Mesendoderm (in vitro differentiated cells): Measurements from ENCODE around the gene TCF4.

Experiments
- DNase-seq: peaks from one replicate; pipeline ENCODE4 v3.0.0; 2013
- H2AK5ac ChIP-seq: 2 replicates; pipeline ENCODE4 v1.6.1; 2013; ENCODE audit warnings: low read length, inconsistent platforms
- H2BK120ac ChIP-seq: 2 replicates; pipeline ENCODE4 v1.6.1; 2013; ENCODE audit warnings: low read depth, mild to moderate bottlenecking, low read length, moderate library complexity, mixed read lengths
- H2BK15ac ChIP-seq: replicated peaks from 2 replicates; pipeline ENCODE4 v1.6.1; 2013; ENCODE audit warnings: low read depth, mild to moderate bottlenecking, moderate library complexity
- H2BK5ac ChIP-seq: 2 replicates; pipeline ENCODE4 v1.6.1; 2013; ENCODE audit warnings: low read length, inconsistent platforms
- H3K18ac ChIP-seq: 2 replicates; pipeline ENCODE4 v1.6.1; 2013; ENCODE audit warnings: mild to moderate bottlenecking, low read length, mixed read lengths
- H3K23ac ChIP-seq: one replicate; pipeline ENCODE4 v1.6.1; 2013; ENCODE audit warnings: low read length
- H3K27ac ChIP-seq: 2 replicates; pipeline ENCODE4 v1.5.1; 2013; ENCODE audit warnings: low read depth, mild to moderate bottlenecking, inconsistent platforms, low read length, moderate library complexity
- H3K27me3 ChIP-seq: 2 replicates; pipeline ENCODE4 v1.6.1; 2013; ENCODE audit warnings: low read length, control low read depth, mild to moderate bottlenecking, inconsistent platforms; ENCODE audit not compliant: insufficient read depth, poor library complexity
- H3K36me3 ChIP-seq: 2 replicates; pipeline ENCODE4 v1.6.1; 2013; ENCODE audit warnings: low read length, inconsistent platforms; ENCODE audit not compliant: control insufficient read depth, insufficient read depth
- H3K4ac ChIP-seq: one replicate; pipeline ENCODE4 v1.6.1; 2013; ENCODE audit warnings: low read depth, mild to moderate bottlenecking, low read length, moderate library complexity
- H3K4me1 ChIP-seq: 2 replicates; pipeline ENCODE4 v1.6.1; 2013; ENCODE audit warnings: low read depth, low read length, inconsistent platforms; ENCODE audit not compliant: control insufficient read depth
- H3K4me2 ChIP-seq: 2 replicates; pipeline ENCODE4 v1.6.1; 2013; ENCODE audit warnings: low read length
- H3K4me3 ChIP-seq: 2 replicates; pipeline ENCODE4 v1.5.1; 2013; ENCODE audit warnings: mild to moderate bottlenecking, low read length
- H3K56ac ChIP-seq: one replicate; pipeline ENCODE4 v1.6.1; 2013; ENCODE audit warnings: low read length
- H3K79me1 ChIP-seq: 2 replicates; pipeline ENCODE4 v1.6.1; 2013; ENCODE audit warnings: low read length, inconsistent platforms
- H3K79me2 ChIP-seq: 2 replicates; pipeline ENCODE4 v1.6.1; 2013; ENCODE audit warnings: mild to moderate bottlenecking, low read length; ENCODE audit not compliant: control insufficient read depth, insufficient read depth
- H3K9ac ChIP-seq: 2 replicates; pipeline ENCODE4 v1.6.1; 2013; ENCODE audit warnings: low read length, inconsistent platforms
- H4K5ac ChIP-seq: one replicate; pipeline ENCODE4 v1.6.1; 2013; ENCODE audit warnings: low read length
- H4K8ac ChIP-seq: one replicate; pipeline ENCODE4 v1.6.1; 2013; ENCODE audit warnings: low read depth, mild to moderate bottlenecking, control low read depth, low read length, moderate library complexity
- WGBS: extraction: QIAGEN DNeasy Blood & Tissue Kit; methylation state at CpG from one replicate; pipeline ENCODE4 v1.1.7; 2013; ENCODE audit warnings: low lambda C conversion rate, missing lambda C conversion rate; ENCODE audit not compliant: insufficient coverage; ENCODE audit errors: extremely low coverage; 5-methylcytosine and 5-hydroxymethylcytosine counted together

Gene TCF4

GRCh38 chr18:55555395-55556027, 32.5 kb downstream of the TCF4 start:
- Histone ChIP-seq H2BK15ac (no peak overlapping the region), H4K5ac (no peak overlapping the region), H3K4me3 (no peak overlapping the region), H3K79me1 (peaks cover 8% of the 10 kb centered on the region), H2BK5ac (no peak overlapping the region), H3K27me3 (no peaks in the 10 kb centered on the region), H4K8ac (no peak overlapping the region), H3K4me2 (no peak overlapping the region), H3K18ac (no peak overlapping the region), H3K23ac (no peak overlapping the region), H2BK120ac (no peak overlapping the region), H2AK5ac (no peak overlapping the region), H3K9ac (no peak overlapping the region), H3K79me2 (peaks cover 31% of the 10 kb centered on the region), H3K27ac (no peak overlapping the region), H3K56ac (no peak overlapping the region), H3K36me3 (peaks cover 2% of the 10 kb centered on the region), H3K4ac (no peak overlapping the region), H3K4me1 (no peaks in the 10 kb centered on the region)
- no peak for DNase-seq
- WGBS, result no CpG with 5 or more reads among the region's 4 CpGs

- Histone ChIP-seq H3K23ac (no peak overlapping the region), H3K4me2 (no peak overlapping the region), H2AK5ac (no peak overlapping the region), H4K5ac (no peak overlapping the region), H4K8ac (no peak overlapping the region), H3K27me3 (no peaks in the 10 kb centered on the region), H3K4ac (no peak overlapping the region), H3K27ac (no peak overlapping the region), H3K18ac (no peak overlapping the region), H3K4me3 (no peak overlapping the region), H3K4me1 (peaks cover 2% of the 10 kb centered on the region), H3K79me1 (peaks cover 13% of the 10 kb centered on the region), H3K36me3 (peaks cover 2% of the 10 kb centered on the region), H3K79me2 (peaks cover 31% of the 10 kb centered on the region), H2BK5ac (no peak overlapping the region), H2BK120ac (no peak overlapping the region), H2BK15ac (no peak overlapping the region), H3K9ac (no peak overlapping the region), H3K56ac (no peak overlapping the region)
- no CpG with 5 or more reads among the region's 11 CpGs for WGBS
- DNase-seq, result no peak
Observed at GRCh38 chr18:55552526-55553189, 35.3 kb downstream of the TCF4 start.

GRCh38 chr18:55551227-55551626, 36.8 kb downstream of the TCF4 start:
- H3K23ac ChIP-seq, result no peak overlapping the region
- H3K18ac ChIP-seq, result no peak overlapping the region
- H3K36me3 ChIP-seq, result peaks cover 2% of the 10 kb centered on the region
- no peak overlapping the region for H3K4me2 ChIP-seq
- no peak overlapping the region for H2BK5ac ChIP-seq
- no peak overlapping the region for H4K8ac ChIP-seq
- H3K56ac ChIP-seq, result no peak overlapping the region
- H3K79me1 ChIP-seq, result peaks cover 13% of the 10 kb centered on the region
- no peak overlapping the region for H3K27ac ChIP-seq
- peaks cover 32% of the 10 kb centered on the region for H3K79me2 ChIP-seq
- no CpG with 5 or more reads among the region's 8 CpGs for WGBS
- H4K5ac ChIP-seq, result no peak overlapping the region
- H3K9ac ChIP-seq, result no peak overlapping the region
- no peak overlapping the region for H2BK120ac ChIP-seq
- H3K4me1 ChIP-seq, result peaks cover 2% of the 10 kb centered on the region
- no peak overlapping the region for H2BK15ac ChIP-seq
- no peak overlapping the region for H3K4me3 ChIP-seq
- no peaks in the 10 kb centered on the region for H3K27me3 ChIP-seq
- no peak overlapping the region for H3K4ac ChIP-seq
- H2AK5ac ChIP-seq, result no peak overlapping the region
- no peak for DNase-seq

- H3K79me1 ChIP-seq, result peaks cover 13% of the 10 kb centered on the region
- no CpG with 5 or more reads among the region's 8 CpGs for WGBS
- no peak overlapping the region for H3K23ac ChIP-seq
- no peak overlapping the region for H3K18ac ChIP-seq
- H4K5ac ChIP-seq, result no peak overlapping the region
- H2BK120ac ChIP-seq, result no peak overlapping the region
- H3K27me3 ChIP-seq, result no peaks in the 10 kb centered on the region
- no peak overlapping the region for H3K4me3 ChIP-seq
- H3K4me2 ChIP-seq, result no peak overlapping the region
- no peak overlapping the region for H4K8ac ChIP-seq
- H3K56ac ChIP-seq, result no peak overlapping the region
- DNase-seq, result no peak
- peaks cover 2% of the 10 kb centered on the region for H3K4me1 ChIP-seq
- peaks cover 38% of the 10 kb centered on the region for H3K79me2 ChIP-seq
- H2BK15ac ChIP-seq, result no peak overlapping the region
- peaks cover 2% of the 10 kb centered on the region for H3K36me3 ChIP-seq
- no peak overlapping the region for H2AK5ac ChIP-seq
- H3K27ac ChIP-seq, result no peak overlapping the region
- H3K9ac ChIP-seq, result no peak overlapping the region
- H2BK5ac ChIP-seq, result no peak overlapping the region
- no peak overlapping the region for H3K4ac ChIP-seq
Observed at GRCh38 chr18:55550471-55550870, 37.5 kb downstream of the TCF4 start.

- no peak overlapping the region for H2AK5ac ChIP-seq
- no peak overlapping the region for H3K56ac ChIP-seq
- no peak overlapping the region for H3K27ac ChIP-seq
- no peak overlapping the region for H3K4me2 ChIP-seq
- H3K4ac ChIP-seq, result no peak overlapping the region
- peaks cover 39% of the 10 kb centered on the region for H3K79me2 ChIP-seq
- H3K4me3 ChIP-seq, result no peak overlapping the region
- H4K5ac ChIP-seq, result no peak overlapping the region
- H3K4me1 ChIP-seq, result peaks cover 4% of the 10 kb centered on the region
- H3K36me3 ChIP-seq, result peaks cover 2% of the 10 kb centered on the region
- H4K8ac ChIP-seq, result no peak overlapping the region
- no peak overlapping the region for H2BK120ac ChIP-seq
- H3K9ac ChIP-seq, result no peak overlapping the region
- no CpG with 5 or more reads among the region's 5 CpGs for WGBS
- DNase-seq, result peak; percentile 35
- no peak overlapping the region for H2BK5ac ChIP-seq
- no peak overlapping the region for H2BK15ac ChIP-seq
- H3K79me1 ChIP-seq, result peaks cover 13% of the 10 kb centered on the region
- no peak overlapping the region for H3K23ac ChIP-seq
- H3K18ac ChIP-seq, result no peak overlapping the region
- no peaks in the 10 kb centered on the region for H3K27me3 ChIP-seq
Observed at GRCh38 chr18:55549474-55550104, 38.4 kb downstream of the TCF4 start.
